Measurements from ENCODE around the gene ZNF428. TPM values are rescaled to one million over a fixed set of nuclear protein-coding genes. Genes with fewer than 3 reads are reported as not detected.
A peak's percentile ranks its signal among the peaks of the same experiment; 100 is the strongest.

ZNF428 gene, protein sequence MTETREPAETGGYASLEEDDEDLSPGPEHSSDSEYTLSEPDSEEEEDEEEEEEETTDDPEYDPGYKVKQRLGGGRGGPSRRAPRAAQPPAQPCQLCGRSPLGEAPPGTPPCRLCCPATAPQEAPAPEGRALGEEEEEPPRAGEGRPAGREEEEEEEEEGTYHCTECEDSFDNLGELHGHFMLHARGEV
- 9.9 and 10.3 TPM in 2 replicates for total RNA-seq (2012; rRNA removed)
- 32.3 and 45.4 TPM in 2 replicates for polyA plus RNA-seq (2012; rRNA removed)
- 49.1 and 54.4 TPM in 2 replicates for polyA plus RNA-seq (2012; cell fraction: cytosol; rRNA removed)
- polyA plus RNA-seq (2012; cell fraction: nucleus; rRNA removed; ENCODE audit: low replicate concordance) = 16.4 and 17.3 TPM in 2 replicates
- Bru-seq, nascent RNA = percentile 60 among the genes with signal in this experiment
- percentile 65 among the genes with signal in this experiment for BruChase-seq, experiment 1, labeled RNA remaining after a 6-hour chase
- percentile 52 among the genes with signal in this experiment for BruChase-seq, experiment 2, labeled RNA remaining after a 2-hour chase
- long read RNA-seq, transcript ZNF428-201 (3 exons, 1,412 nt) = major isoform, 39 of 52 reads
- long read RNA-seq, partial matches to known transcripts = 6 of 52 reads
- long read RNA-seq, other reads (novel, unspliced or antisense) = 6 of 52 reads

DNA sequence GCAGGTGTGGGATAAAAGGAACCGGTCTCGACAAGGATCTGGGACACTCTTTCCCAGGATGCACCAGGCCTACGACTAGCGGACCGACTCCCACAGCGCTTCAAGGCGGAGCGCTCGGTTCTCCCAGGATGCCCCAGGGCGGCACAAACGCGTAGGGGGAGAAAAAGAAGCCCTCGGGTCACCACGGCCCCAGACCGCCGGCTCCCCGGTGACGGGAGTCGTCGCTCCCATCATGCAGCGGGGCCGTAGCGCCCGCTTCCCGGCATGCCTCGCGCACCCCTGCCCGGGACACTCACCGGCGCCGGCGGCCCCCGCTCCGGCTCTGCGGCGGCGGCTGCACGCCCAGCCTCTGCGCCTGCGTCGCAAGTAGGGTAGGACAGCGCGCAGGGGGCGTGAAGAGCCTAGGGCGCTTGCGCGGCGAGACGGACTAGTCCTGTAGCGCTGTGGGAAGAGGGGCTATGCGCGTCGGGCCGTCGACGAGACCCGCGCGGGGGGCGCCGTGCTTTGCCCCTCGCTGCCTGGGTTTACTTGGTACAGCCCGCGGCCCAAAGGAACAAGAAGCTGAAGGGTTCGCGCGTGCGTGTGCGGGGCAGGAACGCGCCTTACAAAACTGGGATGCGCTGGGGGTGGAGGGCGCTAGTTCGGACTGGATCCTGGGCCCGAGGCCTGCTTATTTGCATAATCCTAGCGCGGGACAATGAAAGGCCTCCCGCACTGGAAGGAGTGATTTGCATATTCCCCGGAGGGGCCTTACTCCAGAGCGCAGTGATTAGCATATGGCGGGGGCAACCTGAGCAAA lies at the start of gene ZNF428:
Gene ZNF428, minus strand, starts transcription at position 368 of the 799 bp plus-strand sequence. CDS start 5,325 bp downstream, outside the sequence.
- H3K18ac ChIP-seq (ENCODE audit: low read depth, low read length) = peak within 1 kb of the TSS; percentile 21
- peak within 1 kb of the TSS; percentile 58 for H3K56ac ChIP-seq (ENCODE audit: extremely low read depth, insufficient read depth, low read length)
- dilution Hi-C loops (cut with HindIII; ENCODE audit: low sequenced_read_pairs, unreplicated experiment) (no loop called here), intact Hi-C loops (cut with micrococcal nuclease) (no loop called here), in situ Hi-C loops (cut with MboI; ENCODE audit: low sequenced_read_pairs) (no loop called here)
- H3K4me1 ChIP-seq (ENCODE audit: control insufficient read depth, insufficient read depth, low read length) = peaks cover 6% of the 10 kb centered on the region
- no TSS peak for BruUV-seq (replicated peaks)
- no peaks in the 10 kb centered on the region for H4K20me1 ChIP-seq (ENCODE audit: insufficient read depth, low read length)
- H2BK120ac ChIP-seq (ENCODE audit: low read depth, low read length) = peak within 1 kb of the TSS; percentile 35
- peak; percentile 97 for ATAC-seq (ENCODE audit: low read depth)
- H2AK9ac ChIP-seq (replicated peaks; ENCODE audit: low read depth, low read length, poor library complexity) = peak within 1 kb of the TSS; percentile 96
- CTCF ChIA-PET = no interaction called here
- no peaks in the 10 kb centered on the region for H3K36me3 ChIP-seq (ENCODE audit: control insufficient read depth, insufficient read depth, low read length)
- 1% methylated on average over 44 of the region's 81 CpGs; no CpG with 5 or more reads in 1 of the 2 experiments for WGBS, 2 experiments (ENCODE audit: extremely low coverage in 2 of 2, insufficient read length in 1 of 2)
- peak within 1 kb of the TSS; percentile 66 for H3K4me3 ChIP-seq (ENCODE audit: insufficient read depth, low read depth, low read length)
- peak within 1 kb of the TSS; percentile 92 for H4K91ac ChIP-seq (ENCODE audit: insufficient read depth, low read depth, low read length)
- H3K79me1 ChIP-seq (ENCODE audit: low read depth in 1 of 2, low read length in 2 of 2) = peaks cover 33 to 57% of the 10 kb centered on the region in 2 experiments
- peak within 1 kb of the TSS; percentile 97 for H3K4ac ChIP-seq (ENCODE audit: low read depth, low read length)
- H3K4me2 ChIP-seq (ENCODE audit: low read depth, low read length) = peak within 1 kb of the TSS; percentile 97
- peak within 1 kb of the TSS; percentile 84 for H4K5ac ChIP-seq (ENCODE audit: low read depth, low read length)
- peak within 1 kb of the TSS; percentile 99 for H2AFZ ChIP-seq (replicated peaks; ENCODE audit: low read length, poor library complexity)
- peaks cover 7% of the 10 kb centered on the region for H3K9me1 ChIP-seq (ENCODE audit: insufficient read depth, low read length)
- H3K9me3 ChIP-seq (ENCODE audit: control insufficient read depth, insufficient read depth, low read length) = no peaks in the 10 kb centered on the region
- H4K8ac ChIP-seq (ENCODE audit: low read depth in 2 of 2, low read length in 2 of 2) = peak within 1 kb of the TSS; percentile 99
- peak within 1 kb of the TSS; percentile 82 for H3K9ac ChIP-seq (ENCODE audit: low read depth, low read length)
- no peak within 1 kb of the TSS for H2BK20ac ChIP-seq (ENCODE audit: low read depth, low read length)
- peak within 1 kb of the TSS; percentile 77 for H3K27ac ChIP-seq (ENCODE audit: insufficient read depth, low read length)
- H3K14ac ChIP-seq (replicated peaks; ENCODE audit: low read depth, low read length) = peak within 1 kb of the TSS; percentile 95
- H2BK5ac ChIP-seq (ENCODE audit: low read depth, low read length, poor library complexity, severe bottlenecking) = peak within 1 kb of the TSS; percentile 68
- H3K27me3 ChIP-seq (ENCODE audit: control insufficient read depth, insufficient read depth, low read length) = no peaks in the 10 kb centered on the region
- H3K23ac ChIP-seq (ENCODE audit: low read depth, low read length) = peak within 1 kb of the TSS; percentile 65
- H2BK15ac ChIP-seq (ENCODE audit: low read depth, low read length) = peak within 1 kb of the TSS; percentile 55; the same call in 1 of the 3 replicates
- POLR2A ChIA-PET (ENCODE audit: unreplicated experiment) = no interaction called here
- DNase-seq = peak; percentile 88
- peak within 1 kb of the TSS; percentile 78 for H2AK5ac ChIP-seq (ENCODE audit: low read depth, low read length)
- TF ChIP-seq POLR2A (IDR thresholded peaks at IDR 0.05; ENCODE audit: low read depth, low read length) (peak; percentile 76), NFE2L2 (IDR thresholded peaks at IDR 0.05; ENCODE audit: low read depth, low read length) (no peak), RAD21 (IDR thresholded peaks at IDR 0.05; ENCODE audit: low read length) (no peak), MXI1 (IDR thresholded peaks at IDR 0.05; ENCODE audit: borderline replicate concordance, low read depth, low read length) (no peak), MAFK (IDR thresholded peaks at IDR 0.05; ENCODE audit: low read depth, low read length) (no peak), FOS (IDR thresholded peaks at IDR 0.05; ENCODE audit: low read depth, low read length) (0 out of 2 replicates have a peak, but pooled peaks have one; percentile 7), CHD1 (IDR thresholded peaks at IDR 0.05; ENCODE audit: low read depth, low read length) (no peak), MAZ (IDR thresholded peaks at IDR 0.05; ENCODE audit: borderline replicate concordance, low read depth, low read length) (peak; percentile 82; the same call in 1 of the 2 replicates)
- TF ChIP-seq, protein P1, sequence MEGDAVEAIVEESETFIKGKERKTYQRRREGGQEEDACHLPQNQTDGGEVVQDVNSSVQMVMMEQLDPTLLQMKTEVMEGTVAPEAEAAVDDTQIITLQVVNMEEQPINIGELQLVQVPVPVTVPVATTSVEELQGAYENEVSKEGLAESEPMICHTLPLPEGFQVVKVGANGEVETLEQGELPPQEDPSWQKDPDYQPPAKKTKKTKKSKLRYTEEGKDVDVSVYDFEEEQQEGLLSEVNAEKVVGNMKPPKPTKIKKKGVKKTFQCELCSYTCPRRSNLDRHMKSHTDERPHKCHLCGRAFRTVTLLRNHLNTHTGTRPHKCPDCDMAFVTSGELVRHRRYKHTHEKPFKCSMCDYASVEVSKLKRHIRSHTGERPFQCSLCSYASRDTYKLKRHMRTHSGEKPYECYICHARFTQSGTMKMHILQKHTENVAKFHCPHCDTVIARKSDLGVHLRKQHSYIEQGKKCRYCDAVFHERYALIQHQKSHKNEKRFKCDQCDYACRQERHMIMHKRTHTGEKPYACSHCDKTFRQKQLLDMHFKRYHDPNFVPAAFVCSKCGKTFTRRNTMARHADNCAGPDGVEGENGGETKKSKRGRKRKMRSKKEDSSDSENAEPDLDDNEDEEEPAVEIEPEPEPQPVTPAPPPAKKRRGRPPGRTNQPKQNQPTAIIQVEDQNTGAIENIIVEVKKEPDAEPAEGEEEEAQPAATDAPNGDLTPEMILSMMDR (conservative IDR thresholded peaks at IDR 0.05; ENCODE audit: low read depth, low read length) = no peak
- TF ChIP-seq, protein P2, sequence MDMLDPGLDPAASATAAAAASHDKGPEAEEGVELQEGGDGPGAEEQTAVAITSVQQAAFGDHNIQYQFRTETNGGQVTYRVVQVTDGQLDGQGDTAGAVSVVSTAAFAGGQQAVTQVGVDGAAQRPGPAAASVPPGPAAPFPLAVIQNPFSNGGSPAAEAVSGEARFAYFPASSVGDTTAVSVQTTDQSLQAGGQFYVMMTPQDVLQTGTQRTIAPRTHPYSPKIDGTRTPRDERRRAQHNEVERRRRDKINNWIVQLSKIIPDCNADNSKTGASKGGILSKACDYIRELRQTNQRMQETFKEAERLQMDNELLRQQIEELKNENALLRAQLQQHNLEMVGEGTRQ (IDR thresholded peaks at IDR 0.05; ENCODE audit: low read depth, low read length) = no peak
- TF ChIP-seq, protein P3, sequence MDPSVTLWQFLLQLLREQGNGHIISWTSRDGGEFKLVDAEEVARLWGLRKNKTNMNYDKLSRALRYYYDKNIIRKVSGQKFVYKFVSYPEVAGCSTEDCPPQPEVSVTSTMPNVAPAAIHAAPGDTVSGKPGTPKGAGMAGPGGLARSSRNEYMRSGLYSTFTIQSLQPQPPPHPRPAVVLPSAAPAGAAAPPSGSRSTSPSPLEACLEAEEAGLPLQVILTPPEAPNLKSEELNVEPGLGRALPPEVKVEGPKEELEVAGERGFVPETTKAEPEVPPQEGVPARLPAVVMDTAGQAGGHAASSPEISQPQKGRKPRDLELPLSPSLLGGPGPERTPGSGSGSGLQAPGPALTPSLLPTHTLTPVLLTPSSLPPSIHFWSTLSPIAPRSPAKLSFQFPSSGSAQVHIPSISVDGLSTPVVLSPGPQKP (IDR thresholded peaks at IDR 0.05; ENCODE audit: borderline replicate concordance, low read depth, low read length) = no peak

Measured in IMR-90 (cell line).